HCEC 1CT (cell line): ENCODE measurements around the gene CCDC142.
"Not testable (repeated sequence)": the region's sequence is repeated elsewhere in the genome, so short reads cannot be mapped to it uniquely, and the experiment has no call there.

Source experiments
- DNase-seq: peaks from one replicate; pipeline ENCODE4 v3.0.0-alpha.2; 2017

Gene CCDC142

GRCh38 chr2:74470742-74471141 is 12.1 kb downstream of the CCDC142 start:
- not testable (repeated sequence) for DNase-seq

- no peak for DNase-seq
These were observed 18.4 kb downstream of the CCDC142 start for GRCh38 chr2:74464406-74464805.

- no peak for DNase-seq
These were observed 20.1 kb downstream of the CCDC142 start for GRCh38 chr2:74462786-74463105.

GRCh38 chr2:74462054-74462785 is 20.6 kb downstream of the CCDC142 start:
- DNase-seq: no peak

- DNase-seq: no peak
These were observed 21.4 kb downstream of the CCDC142 start for GRCh38 chr2:74461187-74462053.

- DNase-seq: not testable (repeated sequence)
These were observed 22.6 kb downstream of the CCDC142 start for GRCh38 chr2:74460187-74460586.

- DNase-seq: not testable (repeated sequence)
These were observed 23.2 kb downstream of the CCDC142 start for GRCh38 chr2:74459503-74460118.

- DNase-seq: no peak
These were observed 23.8 kb downstream of the CCDC142 start for GRCh38 chr2:74458938-74459363.

- DNase-seq: peak; percentile 100
These were observed 24.5 kb downstream of the CCDC142 start, which contains the start of gene WBP1 for GRCh38 chr2:74458132-74458937. TSS of gene WBP1 (plus strand) at chr2:74458438. CDS start at chr2:74458603, 165 bp downstream.

GRCh38 chr2:74457549-74458131 is 25.2 kb downstream of the CCDC142 start:
- DNase-seq: no peak

GRCh38 chr2:74457129-74457548 is 25.7 kb downstream of the CCDC142 start:
- peak; percentile 30 for DNase-seq

- DNase-seq: peak; percentile 98
These were observed 27.9 kb downstream of the CCDC142 start, which contains the start of gene INO80B for GRCh38 chr2:74454654-74455511. TSS of gene INO80B (plus strand) at chr2:74455087. CDS start at chr2:74455117, 30 bp downstream.

GRCh38 chr2:74450570-74451190 is 32.1 kb downstream of the CCDC142 start:
- no peak for DNase-seq

- peak; percentile 54 for DNase-seq
These were observed 34.0 kb downstream of the CCDC142 start for GRCh38 chr2:74448771-74449170.

GRCh38 chr2:74447230-74447999 is 35.4 kb downstream of the CCDC142 start:
- DNase-seq: no peak

- DNase-seq: no peak
These were observed 38.1 kb downstream of the CCDC142 start for GRCh38 chr2:74444498-74445318.

GRCh38 chr2:74442483-74443297 is 40.1 kb downstream of the CCDC142 start:
- not testable (repeated sequence) for DNase-seq
